Effector memory CD8-positive, alpha-beta T cell (primary cell): ENCODE data around the gene TMEM170A.
A peak's percentile ranks its signal among the peaks of the same experiment; 100 is the strongest.
"Not testable (repeated sequence)": the region's sequence is repeated elsewhere in the genome, so short reads cannot be mapped to it uniquely, and the experiment has no call there.

Experiments
- ATAC-seq: fragments of 150-1000 bp; cut with Tn5 transposase; replicated peaks from 2 replicates; pipeline ENCODE4 v1.10.0; 2021; ENCODE audit warnings: mild to moderate bottlenecking, moderate library complexity
- DNase-seq, 3 experiments: peaks; one replicate each; pipeline ENCODE4 v3.0.0; 2021
- H3K27ac Mint-ChIP-seq, 2 donors: one replicate each; pipeline ENCODE4 v1.8.0; 2022; ENCODE audit warnings: mild to moderate bottlenecking in 2 of 2, mixed read lengths in 2 of 2, moderate library complexity in 2 of 2
- H3K27me3 Mint-ChIP-seq, 2 donors: one replicate each; pipeline ENCODE4 v1.8.0; 2022; ENCODE audit warnings: mixed read lengths in 2 of 2
- H3K36me3 Mint-ChIP-seq: one replicate; pipeline ENCODE4 v1.8.0; 2022; ENCODE audit warnings: mild to moderate bottlenecking, moderate library complexity, mixed read lengths; ENCODE audit not compliant: insufficient read depth
- H3K4me1 Mint-ChIP-seq, 2 donors: one replicate each; pipeline ENCODE4 v1.8.0; 2022; ENCODE audit warnings: low read depth in 2 of 2, mixed read lengths in 2 of 2
- H3K4me3 Mint-ChIP-seq, 2 donors: one replicate each; pipeline ENCODE4 v1.8.0; 2022; ENCODE audit warnings: mild to moderate bottlenecking in 2 of 2, mixed read lengths in 2 of 2, moderate library complexity in 2 of 2
- H3K9me3 Mint-ChIP-seq, 2 donors: one replicate each; pipeline ENCODE4 v1.8.0; 2022; ENCODE audit warnings: mixed read lengths in 2 of 2
- total RNA-seq, 9 experiments: gene quantifications; one replicate each; lab custom pipeline; 2026; lab: John Stamatoyannopoulos, UW

Gene TMEM170A
- 37.8 to 74.7 (median 62.6) reads per million in 9 experiments for total RNA-seq

DNA sequence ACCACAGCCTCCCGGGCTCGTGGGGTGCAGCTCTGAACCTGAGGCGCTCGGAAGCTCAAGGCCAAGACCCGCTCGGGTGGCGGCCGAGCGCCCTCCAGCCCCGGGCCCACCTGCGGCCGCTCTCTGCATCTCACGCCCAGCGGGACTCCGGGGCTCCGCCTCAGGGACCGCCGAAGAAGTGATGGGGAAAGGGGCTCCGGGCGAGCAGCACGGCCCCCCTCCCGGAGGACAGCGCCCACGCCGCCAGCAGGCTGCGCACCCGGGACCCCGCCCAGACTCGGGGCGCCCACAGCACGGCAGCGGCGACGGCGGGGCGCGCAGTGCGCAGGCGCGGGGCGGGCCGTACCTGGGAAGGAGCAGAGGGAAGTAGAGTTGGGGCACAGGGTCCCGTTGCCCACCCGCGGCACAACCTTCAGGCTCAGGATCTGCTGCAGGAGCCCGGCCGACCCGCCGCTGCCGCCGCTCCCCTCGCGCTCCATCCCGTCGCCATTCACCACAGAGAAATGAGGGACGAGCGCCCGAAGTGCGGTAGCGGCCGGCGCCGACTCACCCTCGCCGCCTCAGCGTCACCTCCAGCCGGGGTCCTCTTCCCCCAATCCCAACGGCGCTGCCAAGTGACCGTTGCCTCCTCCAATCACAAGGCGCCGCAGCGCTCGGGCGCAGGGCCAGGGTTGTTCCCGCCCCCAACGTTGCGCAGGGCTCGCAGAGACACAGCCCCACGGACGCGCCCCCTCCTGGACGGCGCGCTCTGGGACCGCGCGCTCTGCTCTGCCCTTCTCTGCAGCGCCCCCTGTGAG is at the start of gene TMEM170A:
TSS of gene TMEM170A (minus strand) at position 568 of the 797 bp plus-strand sequence. CDS start at position 479, 89 bp downstream.
- DNase-seq (peak; percentile 97 to 99 (median 99)), ATAC-seq (peak; percentile 86)
- Mint-ChIP-seq H3K27ac (peak within 1 kb of the TSS; percentile 95), H3K4me1 (peaks cover 30 to 42% of the 10 kb centered on the region in 2 donors), H3K36me3 (peaks cover 33% of the 10 kb centered on the region), H3K27me3 (no peaks in the 10 kb centered on the region), H3K9me3 (no peaks in the 10 kb centered on the region), H3K4me3 (peak within 1 kb of the TSS; percentile 92 to 96)

GRCh38 chr16:75506574-75506973 is 42.1 kb upstream of the TMEM170A start:
- H3K4me1 Mint-ChIP-seq, result peaks cover 0 to 2% of the 10 kb centered on the region in 2 donors
- no peak overlapping the region for H3K4me3 Mint-ChIP-seq
- no peak overlapping the region for H3K27ac Mint-ChIP-seq
- H3K27me3 Mint-ChIP-seq, result peaks cover 10 to 55% of the 10 kb centered on the region in 2 donors
- ATAC-seq (no peak), DNase-seq (no peak)
- H3K9me3 Mint-ChIP-seq, result no peaks in the 10 kb centered on the region
- no peaks in the 10 kb centered on the region for H3K36me3 Mint-ChIP-seq

DNA sequence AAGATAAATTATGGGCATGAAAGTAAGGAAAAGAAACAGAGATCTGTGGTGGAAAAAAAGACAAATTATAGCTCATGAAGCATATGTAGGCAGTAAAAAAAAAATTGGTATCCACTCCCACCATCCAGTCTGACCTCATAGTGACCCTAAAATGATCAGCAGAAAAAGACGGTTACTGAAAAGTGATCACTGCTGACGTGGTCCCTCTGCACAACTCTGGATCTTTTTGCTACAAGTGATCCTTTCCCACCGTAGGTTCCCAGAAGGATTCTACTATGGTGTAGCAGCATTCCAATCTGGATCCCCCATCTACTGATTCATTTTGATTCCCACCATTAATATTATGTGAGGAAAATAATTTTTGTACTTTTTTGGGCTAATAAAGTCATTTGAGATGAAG is 41.6 kb upstream of the TMEM170A start:
- no peak for ATAC-seq
- peaks cover 0 to 2% of the 10 kb centered on the region in 2 donors for H3K4me1 Mint-ChIP-seq
- peaks cover 10 to 55% of the 10 kb centered on the region in 2 donors for H3K27me3 Mint-ChIP-seq
- H3K36me3 Mint-ChIP-seq, result no peaks in the 10 kb centered on the region
- no peak overlapping the region for H3K4me3 Mint-ChIP-seq
- no peak overlapping the region for H3K27ac Mint-ChIP-seq
- DNase-seq, result no peak
- no peaks in the 10 kb centered on the region for H3K9me3 Mint-ChIP-seq

GRCh38 chr16:75503801-75504200 is 39.3 kb upstream of the TMEM170A start:
- Mint-ChIP-seq H3K36me3 (no peaks in the 10 kb centered on the region), H3K9me3 (no peaks in the 10 kb centered on the region), H3K4me1 (peaks cover 0 to under 1% of the 10 kb centered on the region in 2 donors), H3K27me3 (peaks cover 8 to 51% of the 10 kb centered on the region in 2 donors), H3K4me3 (no peak overlapping the region), H3K27ac (no peak overlapping the region)
- DNase-seq (no peak), ATAC-seq (no peak)

DNA sequence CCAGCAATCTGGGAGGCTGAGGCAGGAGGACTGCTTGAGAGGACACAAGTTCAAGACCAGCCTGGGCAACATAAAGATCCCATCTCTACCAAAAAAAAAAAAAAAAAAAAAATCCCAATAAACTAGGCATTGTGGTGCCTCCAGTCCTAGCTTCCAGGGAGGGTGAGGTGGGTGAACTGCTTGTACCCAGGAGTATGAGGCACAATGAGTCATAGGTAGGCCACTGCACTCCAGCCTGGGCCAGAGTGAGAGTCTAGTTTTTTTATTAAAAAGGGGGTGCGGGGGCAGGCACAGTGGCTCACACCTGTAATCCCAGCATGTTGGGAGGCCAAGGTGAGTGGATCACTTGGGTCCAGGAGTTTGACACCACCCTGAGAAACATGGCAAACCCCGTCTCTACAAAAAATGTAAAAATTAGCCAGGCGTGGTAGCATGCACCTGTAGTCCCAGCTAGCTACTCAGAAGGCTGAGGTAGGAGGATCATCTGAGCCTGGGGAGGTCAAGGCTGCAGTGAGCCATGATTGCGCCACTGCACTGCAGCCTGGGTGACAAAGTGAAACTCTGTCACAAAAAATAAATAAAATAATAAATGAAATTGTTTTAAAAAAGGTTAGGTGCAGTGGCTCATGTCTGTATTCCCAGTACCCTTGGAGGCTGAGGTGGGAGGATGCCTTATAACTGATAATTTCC is 38.6 kb upstream of the TMEM170A start:
- no peak overlapping the region for H3K4me3 Mint-ChIP-seq
- no peak overlapping the region for H3K27ac Mint-ChIP-seq
- no peaks in the 10 kb centered on the region for H3K9me3 Mint-ChIP-seq
- no peaks in the 10 kb centered on the region for H3K4me1 Mint-ChIP-seq
- H3K27me3 Mint-ChIP-seq, result peaks cover 4 to 44% of the 10 kb centered on the region in 2 donors
- DNase-seq (no peak), ATAC-seq (no peak)
- H3K36me3 Mint-ChIP-seq, result no peaks in the 10 kb centered on the region

GRCh38 chr16:75501820-75502219 is 37.3 kb upstream of the TMEM170A start:
- H3K27ac Mint-ChIP-seq, H3K4me3 Mint-ChIP-seq, H3K4me1 Mint-ChIP-seq, H3K9me3 Mint-ChIP-seq, DNase-seq, H3K36me3 Mint-ChIP-seq, ATAC-seq: not testable (repeated sequence)
- H3K27me3 Mint-ChIP-seq, result peaks cover 4 to 37% of the 10 kb centered on the region in 2 donors

- no peak for ATAC-seq
Observed at GRCh38 chr16:75501359-75501758, 36.9 kb upstream of the TMEM170A start.

GRCh38 chr16:75498605-75499322 is 34.3 kb upstream of the TMEM170A start:
- DNase-seq, H3K4me3 Mint-ChIP-seq, H3K4me1 Mint-ChIP-seq, H3K9me3 Mint-ChIP-seq, H3K27ac Mint-ChIP-seq, ATAC-seq, H3K36me3 Mint-ChIP-seq: not testable (repeated sequence)
- H3K27me3 Mint-ChIP-seq, result peaks cover 10 to 31% of the 10 kb centered on the region in 2 donors

More at GRCh38 chr16:75501359-75501758, 36.9 kb upstream of the TMEM170A start:
- H3K9me3 Mint-ChIP-seq, result no peaks in the 10 kb centered on the region
- H3K4me3 Mint-ChIP-seq, result no peak overlapping the region
- H3K27ac Mint-ChIP-seq, result no peak overlapping the region
- no peaks in the 10 kb centered on the region for H3K4me1 Mint-ChIP-seq
- DNase-seq, result no peak
- H3K36me3 Mint-ChIP-seq, result no peaks in the 10 kb centered on the region
- peaks cover 0 to 32% of the 10 kb centered on the region in 2 donors for H3K27me3 Mint-ChIP-seq

DNA sequence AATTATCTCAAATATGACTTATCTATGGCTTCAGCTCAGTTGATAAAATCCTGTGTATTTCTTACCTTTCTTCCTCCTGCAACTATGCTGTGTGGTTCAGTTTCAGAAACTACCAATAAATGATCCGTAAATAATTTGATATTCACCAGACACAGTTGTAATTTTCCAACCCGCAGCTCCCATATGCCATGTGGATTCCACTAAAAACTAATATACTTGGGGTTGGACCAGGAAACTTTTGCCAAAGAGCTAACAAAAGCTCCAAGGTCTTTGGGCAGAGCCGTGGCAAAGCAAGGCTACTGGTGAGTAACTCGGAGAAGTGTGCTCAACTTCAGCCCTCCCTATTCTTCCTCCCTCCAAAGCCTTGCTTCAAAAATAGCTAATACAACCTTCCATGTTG is 33.1 kb upstream of the TMEM170A start:
- no peak overlapping the region for H3K4me3 Mint-ChIP-seq
- no peak for ATAC-seq
- H3K27me3 Mint-ChIP-seq, result peaks cover 15 to 31% of the 10 kb centered on the region in 2 donors
- peaks cover 6 to 8% of the 10 kb centered on the region in 2 donors for H3K4me1 Mint-ChIP-seq
- no peak for DNase-seq
- no peaks in the 10 kb centered on the region for H3K36me3 Mint-ChIP-seq
- H3K9me3 Mint-ChIP-seq, result no peaks in the 10 kb centered on the region
- no peak overlapping the region for H3K27ac Mint-ChIP-seq

DNA sequence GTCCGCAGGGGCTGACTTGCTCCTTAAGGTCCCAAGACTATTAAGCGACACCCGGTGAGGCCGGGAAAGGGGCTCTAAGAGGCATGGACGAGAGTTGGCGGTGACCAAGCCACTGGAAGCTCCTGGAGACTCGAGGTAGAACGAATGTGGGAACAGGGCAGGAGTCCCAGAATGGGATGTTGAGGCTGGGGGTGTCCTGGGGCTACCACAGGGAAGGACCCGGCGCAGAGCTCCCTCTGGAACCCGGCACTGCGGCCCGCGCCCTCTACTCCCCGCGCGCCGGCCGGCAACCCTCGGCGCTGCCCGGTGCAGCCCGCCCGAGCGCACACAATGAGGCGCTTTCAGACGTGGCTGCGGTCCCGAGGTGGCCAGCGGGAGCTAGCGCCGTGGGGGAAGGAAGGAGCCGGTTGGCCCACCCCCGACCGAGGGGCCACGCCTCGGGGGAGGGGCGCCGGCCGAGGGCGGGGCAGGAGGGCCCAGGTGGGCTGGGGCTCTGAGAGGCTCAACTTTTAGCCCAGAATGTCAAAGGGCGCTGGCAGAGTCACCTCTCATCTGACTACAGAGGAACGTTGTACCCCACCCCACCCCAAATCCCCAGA is 30.7 kb upstream of the TMEM170A start, which contains the start of gene CHST6:
TSS of gene CHST6 (minus strand) at position 366 of the 599 bp plus-strand sequence. CDS start 15,613 bp downstream, outside the sequence.
- Mint-ChIP-seq H3K36me3 (no peaks in the 10 kb centered on the region), H3K27me3 (peaks cover 15 to 29% of the 10 kb centered on the region in 2 donors), H3K4me3 (peak within 1 kb of the TSS; percentile 63 to 74), H3K4me1 (peaks cover 6 to 8% of the 10 kb centered on the region in 2 donors), H3K27ac (no peak within 1 kb of the TSS), H3K9me3 (no peaks in the 10 kb centered on the region)
- peak in 1 of 3 experiments; percentile 3 for DNase-seq
- ATAC-seq, result peak; percentile 65

DNA sequence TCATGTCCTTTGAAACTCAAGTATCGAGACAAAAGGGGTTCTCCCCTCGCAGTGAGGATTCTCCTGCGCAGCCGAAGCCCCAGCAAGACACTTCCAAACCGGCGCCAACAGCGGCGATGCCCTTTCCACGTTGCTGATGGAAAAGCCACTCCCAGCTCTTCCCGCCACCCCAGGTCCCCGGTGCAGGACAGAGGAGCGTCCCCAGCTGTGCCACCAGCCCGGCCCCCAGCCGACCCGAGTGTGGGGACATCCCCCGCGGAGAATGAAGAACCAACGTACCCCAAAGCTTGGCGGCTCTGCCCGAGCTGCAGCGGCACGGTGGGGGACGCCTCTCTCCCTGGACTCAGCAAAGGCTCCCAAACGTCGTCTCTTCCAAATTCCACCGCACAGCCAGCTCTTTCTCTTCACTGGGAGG is 30.2 kb upstream of the TMEM170A start:
- ATAC-seq, result no peak
- Mint-ChIP-seq H3K36me3 (no peaks in the 10 kb centered on the region), H3K27me3 (peaks cover 15 to 29% of the 10 kb centered on the region in 2 donors), H3K27ac (no peak overlapping the region), H3K4me3 (peak overlapping the region; percentile 63 to 74), H3K9me3 (no peaks in the 10 kb centered on the region), H3K4me1 (peaks cover 6 to 8% of the 10 kb centered on the region in 2 donors)
- no peak for DNase-seq

- peaks cover 15 to 29% of the 10 kb centered on the region in 2 donors for H3K27me3 Mint-ChIP-seq
- no peaks in the 10 kb centered on the region for H3K9me3 Mint-ChIP-seq
- peak overlapping the region; percentile 63 to 74 for H3K4me3 Mint-ChIP-seq
- H3K36me3 Mint-ChIP-seq, result no peaks in the 10 kb centered on the region
- H3K4me1 Mint-ChIP-seq, result peaks cover 6 to 8% of the 10 kb centered on the region in 2 donors
- ATAC-seq (no peak), DNase-seq (no peak)
- no peak overlapping the region for H3K27ac Mint-ChIP-seq
Observed at GRCh38 chr16:75494184-75494583, 29.7 kb upstream of the TMEM170A start.

DNA sequence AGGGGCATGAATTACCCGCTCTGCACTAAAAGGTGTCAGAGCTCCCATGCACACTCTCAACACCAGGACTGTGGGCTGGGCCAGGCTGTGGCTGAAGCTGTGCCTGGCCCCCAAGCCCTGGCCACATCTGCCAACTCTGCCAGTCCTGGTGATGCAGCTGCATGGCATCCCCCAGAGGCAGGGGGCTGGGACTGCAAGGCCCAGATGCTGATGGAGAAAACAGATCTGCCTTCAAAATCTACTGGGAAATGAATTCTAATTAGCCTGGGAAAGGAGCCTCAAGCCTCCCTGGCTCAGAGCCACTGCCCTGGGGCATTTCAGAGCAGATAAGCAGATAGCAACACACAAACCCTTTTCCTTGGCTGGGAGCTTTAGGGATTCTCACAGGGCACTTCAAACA is 27.4 kb upstream of the TMEM170A start:
- Mint-ChIP-seq H3K4me1 (peaks cover 6 to 8% of the 10 kb centered on the region in 2 donors), H3K27me3 (peaks cover 27 to 44% of the 10 kb centered on the region in 2 donors), H3K36me3 (no peaks in the 10 kb centered on the region), H3K9me3 (no peaks in the 10 kb centered on the region), H3K4me3 (no peak overlapping the region), H3K27ac (no peak overlapping the region)
- DNase-seq, result no peak
- ATAC-seq, result no peak
